ENCODE measurements around the gene HPSE.
A peak's percentile ranks its signal among the peaks of the same experiment; 100 is the strongest.

Gene HPSE

DNA sequence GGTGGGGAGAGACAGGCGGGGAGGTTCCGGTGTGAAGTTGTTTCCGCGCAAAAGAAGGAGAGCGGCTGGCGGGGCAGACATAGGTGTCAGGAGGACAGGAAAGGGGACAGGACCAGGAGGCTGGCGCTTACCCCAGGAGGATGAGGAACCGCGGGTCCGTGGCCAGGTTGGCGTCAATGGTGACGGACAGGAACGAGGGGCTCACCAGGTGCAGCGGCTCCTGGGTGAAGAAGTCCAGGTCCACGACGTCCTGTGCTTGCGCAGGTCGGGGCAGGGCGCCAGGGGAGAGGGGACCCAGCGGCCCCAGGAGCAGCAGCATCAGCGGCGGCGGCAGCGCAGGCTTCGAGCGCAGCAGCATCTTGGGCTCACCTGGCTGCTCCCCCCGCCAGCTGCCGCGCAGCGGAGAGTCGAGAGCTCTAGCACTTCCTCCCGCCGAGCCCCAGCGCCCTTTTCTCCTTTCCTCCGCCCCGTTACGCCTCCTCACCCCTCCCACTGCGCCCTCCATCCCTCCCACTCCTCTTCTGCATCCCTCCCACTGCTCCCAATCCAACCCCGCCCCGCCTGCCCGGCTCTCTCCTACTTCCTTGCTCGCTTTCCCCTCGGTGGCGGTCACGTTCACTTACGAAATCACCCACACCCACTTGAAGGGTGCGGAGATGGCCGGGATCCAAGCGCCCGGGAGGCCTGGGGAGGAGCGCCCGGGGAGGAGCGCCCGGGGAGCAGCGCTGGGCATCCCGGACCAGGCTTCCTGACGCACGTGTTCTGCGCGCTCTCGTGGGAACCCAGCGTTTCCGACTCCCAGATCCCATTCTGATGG, at the start of gene HPSE:
Gene HPSE, minus strand, starts transcription at position 424 of the 817 bp plus-strand sequence. Its CDS starts 66 bp downstream, at position 358.
- peak; percentile 65 for DNase-seq (ENCODE audit: low read depth)

DNA sequence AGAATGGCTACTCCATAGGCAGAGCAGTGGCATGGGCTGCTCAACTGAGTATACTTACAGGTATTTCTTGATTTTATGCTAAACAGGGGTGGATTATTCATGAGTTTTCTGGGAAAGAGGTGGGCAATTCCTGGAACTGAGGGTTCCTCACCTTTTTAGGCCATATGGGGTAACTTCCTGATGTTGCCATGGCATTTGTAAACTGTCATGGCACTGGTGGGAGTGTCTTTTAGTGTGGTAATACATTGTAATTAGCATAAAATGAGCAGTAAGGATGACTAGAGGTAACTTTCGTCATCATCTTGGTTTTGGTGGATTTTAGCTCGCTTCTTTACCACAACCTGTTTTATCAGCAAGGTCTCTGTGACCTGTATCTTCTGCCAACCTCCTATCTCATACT, 48.2 kb upstream of the HPSE start:
- no peak for DNase-seq (ENCODE audit: low read depth)

- no peak for DNase-seq (ENCODE audit: low read depth)
Measured at GRCh38 chr4:83381173-83381572, 46.5 kb upstream of the HPSE start.

DNA sequence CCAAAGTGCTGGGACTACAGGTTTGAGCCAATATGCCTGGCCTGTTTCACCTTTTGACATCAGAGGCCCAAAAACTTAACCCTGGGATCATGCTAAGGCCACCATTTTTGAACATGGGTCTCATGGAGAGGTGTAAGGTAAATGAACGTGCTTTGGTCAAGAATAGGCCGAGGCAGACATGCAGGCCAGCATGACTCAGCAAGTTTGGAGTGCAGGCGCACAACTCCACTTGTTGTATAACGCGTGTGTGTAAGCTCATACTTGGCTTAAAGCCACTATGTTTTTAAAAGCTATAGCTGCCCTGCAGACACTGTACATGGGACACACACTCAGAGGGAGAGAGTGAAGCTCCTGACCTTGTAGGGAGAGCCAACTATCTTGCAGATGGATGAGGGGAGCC, 43.8 kb upstream of the HPSE start:
- no peak for DNase-seq (ENCODE audit: low read depth)

- no peak for DNase-seq (ENCODE audit: low read depth)
Measured at GRCh38 chr4:83372931-83373330, 38.3 kb upstream of the HPSE start.

- no peak for DNase-seq (ENCODE audit: low read depth)
Measured at GRCh38 chr4:83371936-83372335, 37.3 kb upstream of the HPSE start.

GRCh38 chr4:83371235-83371634, 36.6 kb upstream of the HPSE start:
- DNase-seq (ENCODE audit: low read depth): no peak

- peak; percentile 63 for DNase-seq (ENCODE audit: low read depth)
Measured at GRCh38 chr4:83370640-83370906, 35.9 kb upstream of the HPSE start.

- peak; percentile 87 for DNase-seq (ENCODE audit: low read depth)
Measured at GRCh38 chr4:83369831-83370639, 35.4 kb upstream of the HPSE start.

DNA sequence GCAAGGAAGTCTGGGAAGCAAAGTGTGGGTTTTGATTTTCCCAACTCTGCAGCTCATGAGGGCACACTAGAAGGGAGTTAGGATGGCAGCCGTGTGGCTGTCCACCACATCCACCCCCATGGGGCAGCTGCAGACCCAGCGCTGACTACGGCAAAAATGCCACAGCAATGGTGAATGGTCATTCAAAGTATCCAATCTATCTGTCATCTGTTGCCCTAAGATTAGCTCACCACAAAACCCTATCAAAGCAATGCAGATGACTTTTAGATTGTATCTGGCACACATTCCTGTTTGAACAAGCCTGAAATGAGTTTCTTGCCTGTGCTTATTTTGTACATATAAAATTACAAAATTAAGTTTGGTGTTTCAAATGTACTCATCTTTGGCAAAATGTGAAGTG, 29.7 kb upstream of the HPSE start:
- no peak for DNase-seq (ENCODE audit: low read depth)

DNA sequence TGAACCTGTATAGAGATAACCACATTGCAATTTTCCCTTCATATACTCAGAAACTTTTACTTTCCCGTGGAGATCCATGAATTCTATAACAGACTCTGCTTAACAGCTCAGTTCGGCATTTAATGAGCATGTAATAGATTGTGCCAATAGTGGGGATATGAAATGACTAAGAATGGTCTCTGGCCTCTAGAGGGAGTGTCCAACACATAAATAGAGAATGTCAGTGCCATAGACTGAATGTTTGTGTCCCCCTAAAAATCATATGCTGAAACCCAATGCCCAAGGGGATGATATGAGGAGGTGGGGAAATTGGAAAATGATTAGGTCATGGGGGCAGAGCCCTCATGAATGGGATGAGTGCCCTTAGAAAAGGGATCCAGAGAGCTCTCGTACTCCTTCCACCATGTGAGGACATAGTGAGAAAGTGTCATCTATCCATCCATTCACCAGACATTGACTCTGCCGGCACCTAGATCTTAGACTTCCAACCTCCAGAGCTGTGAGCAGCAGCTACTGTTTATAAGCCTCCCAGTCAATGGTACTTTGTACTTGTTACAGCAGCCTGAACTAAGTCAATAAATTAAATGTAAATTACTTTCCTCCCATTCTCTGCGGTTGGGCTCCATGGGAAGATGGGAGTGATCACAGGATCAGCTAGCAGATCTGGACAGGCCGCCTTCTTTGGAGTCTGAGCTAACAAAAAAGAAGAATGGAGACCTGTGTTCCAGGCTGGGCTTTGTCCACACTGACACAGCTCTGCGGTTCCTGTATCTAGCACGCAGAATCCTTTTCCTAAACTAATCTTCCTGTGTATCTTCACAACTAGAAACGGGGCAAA, 28.1 kb upstream of the HPSE start:
- peak; percentile 47 for DNase-seq (ENCODE audit: low read depth)

- no peak for DNase-seq (ENCODE audit: low read depth)
Measured at GRCh38 chr4:83361416-83362103, 26.9 kb upstream of the HPSE start.

DNA sequence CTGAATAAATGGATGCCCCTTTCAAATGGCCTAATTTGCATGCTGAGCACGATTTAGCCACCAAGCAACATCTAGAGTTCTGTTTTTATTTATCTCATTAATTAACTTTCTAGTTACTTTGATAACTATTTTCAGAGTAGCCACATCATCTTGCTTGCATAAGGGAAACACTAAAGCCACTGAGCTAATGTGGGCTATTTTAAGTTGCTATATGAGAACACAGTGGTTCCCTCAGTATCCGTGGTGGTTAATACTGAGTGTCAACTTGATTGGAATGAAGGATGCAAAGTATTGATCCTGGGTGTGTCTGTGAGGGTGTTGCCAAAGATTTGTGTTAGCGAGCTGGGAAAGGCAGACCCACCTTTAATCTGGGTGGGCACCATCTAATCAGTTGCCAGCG, 25.4 kb upstream of the HPSE start:
- no peak for DNase-seq (ENCODE audit: low read depth)

DNA sequence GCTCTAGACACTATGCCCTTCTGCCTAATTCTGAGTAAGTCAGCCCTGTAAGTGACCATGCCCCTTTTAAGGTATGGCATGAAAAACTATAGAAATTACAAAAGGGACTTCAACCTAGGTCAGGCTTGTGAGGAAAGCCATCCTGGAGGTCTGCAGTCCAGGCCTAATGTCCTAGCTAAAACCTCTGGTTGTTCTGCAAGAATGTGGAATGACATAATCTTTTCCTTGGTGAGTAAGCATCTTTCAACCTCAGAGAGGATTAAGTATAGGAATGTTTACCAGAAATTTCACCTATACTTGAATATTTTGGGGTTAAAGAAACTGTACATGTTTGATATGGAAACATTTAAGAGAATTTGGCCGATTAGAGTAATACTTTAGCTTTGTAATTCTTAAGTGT, 23.8 kb upstream of the HPSE start:
- peak; percentile 92 for DNase-seq (ENCODE audit: low read depth)

GRCh38 chr4:83356899-83357661, 22.4 kb upstream of the HPSE start:
- DNase-seq (ENCODE audit: low read depth): peak; percentile 96

GRCh38 chr4:83353516-83353915, 18.9 kb upstream of the HPSE start:
- no peak for DNase-seq (ENCODE audit: low read depth)

- DNase-seq (ENCODE audit: low read depth): no peak
Measured at GRCh38 chr4:83348074-83348473, 13.4 kb upstream of the HPSE start.

DNA sequence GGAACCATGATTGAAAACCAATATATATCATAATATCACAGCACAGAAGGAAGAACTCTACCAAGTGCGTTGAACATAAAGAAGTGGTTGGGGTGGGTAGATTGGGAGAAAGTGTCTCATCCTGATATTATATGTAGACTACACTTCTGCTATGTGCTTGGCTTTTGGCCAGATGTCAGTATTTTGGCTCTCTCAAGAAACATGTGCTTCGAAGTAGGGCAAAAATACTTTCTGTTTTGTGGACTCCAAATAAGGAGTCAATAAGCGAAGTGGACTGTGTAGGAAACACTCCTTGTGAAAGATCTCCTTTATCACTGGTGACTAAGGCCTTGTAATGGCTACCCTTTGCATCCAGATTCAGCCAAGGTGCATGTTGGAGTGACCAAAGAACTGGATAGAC, 7.8 kb upstream of the HPSE start:
- peak; percentile 14 for DNase-seq (ENCODE audit: low read depth)

- no peak for DNase-seq (ENCODE audit: low read depth)
Measured at GRCh38 chr4:83340692-83341343, 6.2 kb upstream of the HPSE start.

GRCh38 chr4:83339573-83339972, 4.9 kb upstream of the HPSE start:
- DNase-seq (ENCODE audit: low read depth): no peak

DNA sequence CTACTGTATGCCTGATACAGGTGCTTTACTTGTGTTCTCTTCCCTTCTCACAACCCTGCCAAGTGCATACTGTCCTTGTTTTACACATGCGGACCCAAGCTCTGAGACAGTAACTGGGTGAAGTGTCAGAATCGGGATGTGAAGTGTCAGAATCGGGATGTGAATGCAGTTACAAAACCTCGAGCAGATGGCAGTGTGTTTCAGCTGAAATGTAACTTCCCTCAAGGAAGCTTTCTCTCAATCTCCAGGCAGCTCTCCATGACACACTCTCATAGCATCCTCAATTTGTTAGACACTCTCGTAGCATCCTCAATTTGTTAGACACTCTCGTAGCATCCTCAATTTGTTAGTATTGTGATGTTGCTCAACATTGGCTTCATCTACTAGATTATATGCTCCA, 1.1 kb upstream of the HPSE start:
- no peak for DNase-seq (ENCODE audit: low read depth)

All from amniotic epithelial cell (primary cell).